A549 (cell line): Measurements from ENCODE around the gene PKP2. TPM values are rescaled to one million over a fixed set of nuclear protein-coding genes. Genes with fewer than 3 reads are reported as not detected.

Experiments used
- ATAC-seq, 2 experiments: fragments of 200-7000 bp in 1 of 2; fragments of >200 bp in 1 of 2; cut with Nextera tagmentation in 1 of 2; cut with Tn5 transposase in 1 of 2; 3 replicates each; pipeline versions ENCODE4 v1.8.0 to v1.9.1; 2018 to 2020; ENCODE audit warnings: mild to moderate bottlenecking in 1 of 2, moderate library complexity in 1 of 2
- CTCF ChIA-PET: fragments of 300-600 bp; sonication (Branson Sonifier 250); formaldehyde crosslinking; extraction: SDS; loops from one replicate; lab custom pipeline; 2021; ENCODE audit warnings: antibody characterized with exemption, inconsistent platforms; lab: Yijun Ruan, JAX
- POLR2A ChIA-PET: fragments of 350-600 bp; formaldehyde crosslinking; extraction: SDS; loops from one replicate; lab custom pipeline; 2021; ENCODE audit warnings: antibody characterized with exemption, inconsistent platforms; lab: Yijun Ruan, JAX
- DNase-seq, 2 experiments: peaks; one replicate each; pipeline versions ENCODE4 v3.0.0 to v3.0.0-alpha.2; 2011 to 2016; ENCODE audit warnings: low read depth in 1 of 2, low spot score in 1 of 2
- FAIRE-seq: peaks from 2 replicates; lab custom pipeline; 2011; peaks lifted over from hg19 to GRCh38; lab: Jason Lieb, UNC
- H3K27ac ChIP-seq, 2 experiments: fragments of >200 bp; sonication (Bioruptor Twin); formaldehyde crosslinking; 3 replicates each; pipeline ENCODE4 v1.5.1; 2016 to 2017
- H3K4me1 ChIP-seq: fragments of >200 bp; sonication (Bioruptor Twin); formaldehyde crosslinking; 3 replicates; pipeline ENCODE4 v1.6.1; 2016
- H3K4me2 ChIP-seq: fragments of >200 bp; sonication (Bioruptor Twin); formaldehyde crosslinking; 3 replicates; pipeline ENCODE4 v1.6.1; 2016
- H3K4me3 ChIP-seq: fragments of >200 bp; sonication (Bioruptor Twin); formaldehyde crosslinking; 3 replicates; pipeline ENCODE4 v1.5.1; 2016
- H3K9me3 ChIP-seq: fragments of >200 bp; sonication (Bioruptor Twin); formaldehyde crosslinking; 3 replicates; pipeline ENCODE4 v1.6.1; 2016
- CBX2 ChIP-seq: fragments of 200-600 bp; sonication (generic); IDR thresholded peaks from 2 replicates; pipeline ENCODE4 v1.6.1; 2016; ENCODE audit warnings: low read depth, mild to moderate bottlenecking, borderline replicate concordance
- CHD4 ChIP-seq: fragments of 200-600 bp; sonication (generic); IDR thresholded peaks from 2 replicates; pipeline ENCODE4 v1.6.1; 2016; ENCODE audit warnings: antibody characterized with exemption, mild to moderate bottlenecking, borderline replicate concordance
- EHMT2 ChIP-seq: fragments of 200-600 bp; sonication (generic); IDR thresholded peaks from 2 replicates; pipeline ENCODE4 v1.6.1; 2016; ENCODE audit warnings: antibody characterized with exemption, low read depth, mild to moderate bottlenecking, moderate library complexity
- FOSB ChIP-seq: fragments of 250-450 bp; sonication (Bioruptor Pico); IDR thresholded peaks from 2 replicates; pipeline ENCODE4 v1.5.0; 2020; ENCODE audit warnings: mild to moderate bottlenecking, moderate library complexity
- FOSL2 ChIP-seq, 2 experiments: fragments of 450-650 bp in 1 of 2; fragments of >200 bp in 1 of 2; sonication (Bioruptor Twin) in 1 of 2; formaldehyde crosslinking; IDR thresholded peaks; 2 replicates each; pipeline versions ENCODE4 v1.5.0 to v1.6.1; 2016 to 2020; ENCODE audit warnings: mild to moderate bottlenecking in 1 of 2, moderate library complexity in 1 of 2
- FOXS1 ChIP-seq: fragments of 250-450 bp; sonication (Bioruptor Pico); IDR thresholded peaks from 2 replicates; pipeline ENCODE4 v1.5.0; 2020; ENCODE audit warnings: mild to moderate bottlenecking, moderate library complexity
- HDAC2 ChIP-seq: fragments of 200-600 bp; sonication (generic); IDR thresholded peaks from 2 replicates; pipeline ENCODE4 v1.6.1; 2016
- HOXA7 ChIP-seq: fragments of 250-450 bp; sonication (Bioruptor Pico); IDR thresholded peaks from 2 replicates; pipeline ENCODE4 v1.5.0; 2020; ENCODE audit warnings: mild to moderate bottlenecking, moderate library complexity
- HOXB13 ChIP-seq: fragments of 250-450 bp; sonication (Bioruptor Pico); IDR thresholded peaks from 2 replicates; pipeline ENCODE4 v1.5.0; 2020; ENCODE audit warnings: low read depth, mild to moderate bottlenecking, moderate library complexity
- POLR2A ChIP-seq: IDR thresholded peaks from 2 replicates; pipeline ENCODE4 v1.6.1; 2012; ENCODE audit warnings: mild to moderate bottlenecking, low read length
- POLR2AphosphoS2 ChIP-seq: conservative IDR thresholded peaks from 2 replicates; pipeline ENCODE4 v1.6.1; 2012; ENCODE audit warnings: low read length, improper control_type of control experiment, inconsistent platforms
- RAD21 ChIP-seq, 2 experiments: fragments of >200 bp in 1 of 2; sonication (Bioruptor Twin) in 1 of 2; formaldehyde crosslinking in 1 of 2; IDR thresholded peaks in 1 of 2; conservative IDR thresholded peaks in 1 of 2; 2 replicates in 1 of 2; 3 replicates in 1 of 2; pipeline ENCODE4 v1.6.1; 2012 to 2018; ENCODE audit warnings: inconsistent platforms in 1 of 2
- RARB ChIP-seq: fragments of 250-450 bp; sonication (Bioruptor Pico); IDR thresholded peaks from 2 replicates; pipeline ENCODE4 v1.8.0; 2021; ENCODE audit warnings: mild to moderate bottlenecking, moderate library complexity
- TP53 ChIP-seq: fragments of 250-450 bp; sonication (Bioruptor Pico); IDR thresholded peaks from 2 replicates; pipeline ENCODE4 v1.5.0; 2021; ENCODE audit warnings: mild to moderate bottlenecking, moderate library complexity
- ZC3H11A ChIP-seq: fragments of 450-650 bp; IDR thresholded peaks from 2 replicates; pipeline ENCODE4 v1.6.1; 2014; ENCODE audit warnings: antibody characterized with exemption, mild to moderate bottlenecking
- ZNF302 ChIP-seq: fragments of 250-450 bp; sonication (Bioruptor Pico); IDR thresholded peaks from 2 replicates; pipeline ENCODE4 v1.9.0; 2021; ENCODE audit warnings: inconsistent platforms, mild to moderate bottlenecking, moderate library complexity
- WGBS: methylation state at CpG from one replicate; pipeline ENCODE4 v1.1.6; 2017; ENCODE audit errors: missing lambda C conversion rate; 5-methylcytosine and 5-hydroxymethylcytosine counted together
- polyA plus RNA-seq, 4 experiments: library from polyadenylated mRNA; depleted of rRNA in 3 of 4; stranded (reverse); fragments of >200 nt; fragmentation: RNase III in 1 of 4; extraction: RNeasy Plus Mini Kit Qiagen cat#74134 plus additional on column Dnase treatment in 1 of 4; gene quantifications; 2 replicates in 3 of 4; 3 replicates in 1 of 4; pipeline ENCODE4 v1.2.3, GENCODE V29; 2011 to 2017
- TF ChIP-seq, protein P1 (sequence below): fragments of >200 bp; sonication (Bioruptor Twin); formaldehyde crosslinking; IDR thresholded peaks from 3 replicates; pipeline ENCODE4 v1.5.1; 2016
- TF ChIP-seq, protein P2 (sequence below): fragments of 250-450 bp; sonication (Bioruptor Pico); IDR thresholded peaks from 2 replicates; pipeline ENCODE4 v1.5.0; 2020; ENCODE audit warnings: low read depth, mild to moderate bottlenecking, moderate library complexity
- TF ChIP-seq, protein P3 (sequence below): fragments of >200 bp; sonication (Bioruptor Twin); formaldehyde crosslinking; IDR thresholded peaks from 2 replicates; pipeline ENCODE4 v1.6.1; 2016
- TF ChIP-seq, protein P4 (sequence below): IDR thresholded peaks from 2 replicates; pipeline ENCODE4 v1.6.1; 2012

PKP2 gene
- polyA plus RNA-seq, 2 of the 4 experiments (the other 2 are of a cell fraction) = 2.3 to 7.1 TPM

DNA sequence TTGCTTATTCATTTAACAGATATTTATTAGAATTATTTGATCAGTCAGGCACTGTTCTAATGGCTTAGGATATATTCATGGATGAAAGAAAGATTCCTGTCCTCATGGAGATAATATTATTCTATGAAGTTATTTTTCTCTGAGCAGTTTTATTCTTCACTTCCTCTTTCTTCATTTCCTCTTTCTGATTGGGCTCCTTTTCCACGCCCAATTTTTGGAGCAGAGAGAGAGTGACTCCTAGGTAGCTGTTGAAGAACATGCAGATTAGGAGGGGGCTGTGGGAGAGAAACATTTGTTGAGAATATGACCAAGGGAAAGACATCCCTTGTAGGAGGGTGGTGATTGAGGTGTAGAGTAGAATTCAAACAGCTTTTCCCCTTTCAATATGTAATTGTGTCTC, 134.9 kb downstream of the PKP2 start:
- ChIA-PET POLR2A (no interaction called here), CTCF (no interaction called here)
- FAIRE-seq = no peak
- no peak for DNase-seq
- no peak overlapping the region for H3K27ac ChIP-seq
- no peak overlapping the region for H3K4me3 ChIP-seq
- H3K4me1 ChIP-seq = peaks cover under 1% of the 10 kb centered on the region; the same call in 2 of the 3 replicates
- WGBS = 3% methylated on average over 1 of the region's 1 CpG
- no peak overlapping the region for H3K4me2 ChIP-seq
- no peak for TF ChIP-seq FOXS1 (CRISPR knock-in tag)
- TF ChIP-seq HOXB13 = no peak
- TF ChIP-seq FOSB (CRISPR knock-in tag) = no peak
- TF ChIP-seq HOXA7 (CRISPR knock-in tag) = no peak
- TF ChIP-seq ZC3H11A = no peak
- no peak for TF ChIP-seq HDAC2
- TF ChIP-seq, protein P1, sequence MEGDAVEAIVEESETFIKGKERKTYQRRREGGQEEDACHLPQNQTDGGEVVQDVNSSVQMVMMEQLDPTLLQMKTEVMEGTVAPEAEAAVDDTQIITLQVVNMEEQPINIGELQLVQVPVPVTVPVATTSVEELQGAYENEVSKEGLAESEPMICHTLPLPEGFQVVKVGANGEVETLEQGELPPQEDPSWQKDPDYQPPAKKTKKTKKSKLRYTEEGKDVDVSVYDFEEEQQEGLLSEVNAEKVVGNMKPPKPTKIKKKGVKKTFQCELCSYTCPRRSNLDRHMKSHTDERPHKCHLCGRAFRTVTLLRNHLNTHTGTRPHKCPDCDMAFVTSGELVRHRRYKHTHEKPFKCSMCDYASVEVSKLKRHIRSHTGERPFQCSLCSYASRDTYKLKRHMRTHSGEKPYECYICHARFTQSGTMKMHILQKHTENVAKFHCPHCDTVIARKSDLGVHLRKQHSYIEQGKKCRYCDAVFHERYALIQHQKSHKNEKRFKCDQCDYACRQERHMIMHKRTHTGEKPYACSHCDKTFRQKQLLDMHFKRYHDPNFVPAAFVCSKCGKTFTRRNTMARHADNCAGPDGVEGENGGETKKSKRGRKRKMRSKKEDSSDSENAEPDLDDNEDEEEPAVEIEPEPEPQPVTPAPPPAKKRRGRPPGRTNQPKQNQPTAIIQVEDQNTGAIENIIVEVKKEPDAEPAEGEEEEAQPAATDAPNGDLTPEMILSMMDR = no peak
- TF ChIP-seq, protein P2, sequence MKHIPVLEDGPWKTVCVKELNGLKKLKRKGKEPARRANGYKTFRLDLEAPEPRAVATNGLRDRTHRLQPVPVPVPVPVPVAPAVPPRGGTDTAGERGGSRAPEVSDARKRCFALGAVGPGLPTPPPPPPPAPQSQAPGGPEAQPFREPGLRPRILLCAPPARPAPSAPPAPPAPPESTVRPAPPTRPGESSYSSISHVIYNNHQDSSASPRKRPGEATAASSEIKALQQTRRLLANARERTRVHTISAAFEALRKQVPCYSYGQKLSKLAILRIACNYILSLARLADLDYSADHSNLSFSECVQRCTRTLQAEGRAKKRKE (CRISPR knock-in tag) = no peak
- TF ChIP-seq, protein P3, sequence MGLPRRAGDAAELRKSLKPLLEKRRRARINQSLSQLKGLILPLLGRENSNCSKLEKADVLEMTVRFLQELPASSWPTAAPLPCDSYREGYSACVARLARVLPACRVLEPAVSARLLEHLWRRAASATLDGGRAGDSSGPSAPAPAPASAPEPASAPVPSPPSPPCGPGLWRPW = no peak
- TF ChIP-seq CBX2 = no peak
- no peak for TF ChIP-seq FOSL2 (IDR thresholded peaks at IDR 0.05)
- no peak for TF ChIP-seq FOSL2 (CRISPR knock-in tag; IDR thresholded peaks at IDR 0.05)
- no peak for TF ChIP-seq POLR2AphosphoS2
- TF ChIP-seq POLR2A = no peak
- TF ChIP-seq, protein P4, sequence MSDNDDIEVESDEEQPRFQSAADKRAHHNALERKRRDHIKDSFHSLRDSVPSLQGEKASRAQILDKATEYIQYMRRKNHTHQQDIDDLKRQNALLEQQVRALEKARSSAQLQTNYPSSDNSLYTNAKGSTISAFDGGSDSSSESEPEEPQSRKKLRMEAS = no peak
- H3K9me3 ChIP-seq = no peaks in the 10 kb centered on the region
- no peak for ATAC-seq

DNA sequence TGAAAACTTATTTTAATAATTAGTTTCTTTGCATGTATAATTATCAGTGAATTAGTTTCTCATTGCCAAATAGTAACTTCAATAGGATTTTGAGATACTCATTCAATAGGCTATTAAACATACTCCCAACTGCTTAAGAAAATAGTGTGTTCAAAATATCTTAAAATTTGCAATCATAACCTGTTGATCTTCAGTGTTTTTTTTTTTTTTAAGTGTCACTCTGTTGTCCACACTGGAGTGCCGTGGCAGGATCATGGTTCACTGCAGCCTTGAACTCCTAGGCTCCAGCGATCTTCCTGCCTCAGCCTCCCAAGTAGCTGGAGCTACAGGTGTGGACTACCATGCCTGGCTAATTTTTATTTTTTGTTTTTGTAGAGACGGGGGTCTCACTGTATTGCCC, 139.4 kb downstream of the PKP2 start:
- H3K4me1 ChIP-seq = peaks cover 13% of the 10 kb centered on the region
- ATAC-seq (no peak), FAIRE-seq (no peak), DNase-seq (no peak)
- no peak overlapping the region for H3K27ac ChIP-seq
- no peak for TF ChIP-seq RAD21 (conservative IDR thresholded peaks at IDR 0.05 in 1 of 2, IDR thresholded peaks at IDR 0.05 in 1 of 2)
- no peak for TF ChIP-seq FOSL2 (IDR thresholded peaks at IDR 0.05)
- TF ChIP-seq FOSL2 (CRISPR knock-in tag; IDR thresholded peaks at IDR 0.05) = no peak
- TF ChIP-seq TP53 (CRISPR knock-in tag) = no peak
- TF ChIP-seq HOXB13 = no peak
- TF ChIP-seq ZNF302 (CRISPR knock-in tag) = no peak
- TF ChIP-seq CHD4 = no peak
- no peak for TF ChIP-seq POLR2A
- TF ChIP-seq, protein P2 (CRISPR knock-in tag) = no peak
- no peak for TF ChIP-seq EHMT2
- no peak for TF ChIP-seq RARB (CRISPR knock-in tag)
- TF ChIP-seq FOSB (CRISPR knock-in tag) = no peak
- H3K9me3 ChIP-seq = no peaks in the 10 kb centered on the region
- 69% methylated on average over 3 of the region's 3 CpGs for WGBS
- H3K4me2 ChIP-seq = no peak overlapping the region
- CTCF ChIA-PET = interaction anchor here (0.6 to 4.8 kb wide), 10 partner anchors 10 to 1264 kb away, joined by 3 to 78 read pairs (median 4); partner anchors contain the start of gene ALG10
- POLR2A ChIA-PET = interaction anchor here (1.3 kb wide), 1 partner anchor 1265 kb away, joined by 3 read pairs; the partner anchor contains the start of gene ALG10
- no peak overlapping the region for H3K4me3 ChIP-seq
